SK-N-SH (cell line): ENCODE measurements around the gene STX16. TPM values are rescaled to one million over a fixed set of nuclear protein-coding genes. Genes with fewer than 3 reads are reported as not detected.
A peak's percentile ranks its signal among the peaks of the same experiment; 100 is the strongest.

ENCODE experiments used
- CTCF ChIA-PET: fragments of 300-600, 350-600 bp; formaldehyde crosslinking; extraction: SDS; loops from one replicate; lab custom pipeline; 2021; lab: Yijun Ruan, JAX
- POLR2A ChIA-PET: fragments of 350-600 bp; sonication (Branson Sonifier 250); formaldehyde crosslinking; extraction: SDS; loops from one replicate; lab custom pipeline; 2020; ENCODE audit warnings: antibody characterized with exemption, inconsistent platforms; lab: Yijun Ruan, JAX
- DNase-seq: peaks from one replicate; pipeline ENCODE4 v3.0.0; 2012
- H2AFZ ChIP-seq: fragments of 200-600 bp; sonication (generic); 2 replicates; pipeline ENCODE4 v1.8.1; 2016; ENCODE audit warnings: antibody characterized with exemption, mild to moderate bottlenecking, low read depth
- H3F3A ChIP-seq: fragments of 200-600 bp; sonication (generic); replicated peaks from 2 replicates; pipeline ENCODE3; 2016; ENCODE audit warnings: antibody characterized with exemption, mild to moderate bottlenecking; ENCODE audit not compliant: insufficient read depth
- H3K27ac ChIP-seq, 2 experiments: fragments of 200-500 bp in 1 of 2; fragments of 200-600 bp in 1 of 2; sonication (Bioruptor generic) in 1 of 2; sonication (generic), shearing (Covaris generic) in 1 of 2; 2 replicates each; pipeline versions ENCODE4 v1.5.1 to v1.6.1; 2014 to 2016; ENCODE audit warnings: low read depth in 2 of 2, inconsistent platforms in 1 of 2, low read length in 1 of 2, mild to moderate bottlenecking in 1 of 2, mixed read lengths in 1 of 2
- H3K27me3 ChIP-seq: fragments of 200-600 bp; sonication (generic), shearing (Covaris generic); 2 replicates; pipeline ENCODE4 v1.6.1; 2016; ENCODE audit warnings: mixed run types; ENCODE audit not compliant: insufficient read depth
- H3K36me3 ChIP-seq, 2 experiments: fragments of 200-500 bp in 1 of 2; fragments of 200-600 bp in 1 of 2; sonication (Bioruptor generic) in 1 of 2; sonication (generic) in 1 of 2; replicated peaks in 1 of 2; 2 replicates each; pipeline versions ENCODE3 to v1.5.1; 2014 to 2016; ENCODE audit warnings: low read length in 1 of 2, mild to moderate bottlenecking in 1 of 2; ENCODE audit not compliant: insufficient read depth in 2 of 2, control insufficient read depth in 1 of 2
- H3K4me1 ChIP-seq, 2 experiments: fragments of 200-500 bp in 1 of 2; fragments of 200-600 bp in 1 of 2; sonication (Bioruptor generic) in 1 of 2; sonication (generic), shearing (Covaris generic) in 1 of 2; 2 replicates each; pipeline versions ENCODE4 v1.5.1 to v1.6.1; 2014 to 2016; ENCODE audit warnings: low read depth in 1 of 2, low read length in 1 of 2, mixed run types in 1 of 2; ENCODE audit not compliant: insufficient read depth in 2 of 2, control insufficient read depth in 1 of 2
- H3K4me2 ChIP-seq: fragments of 200-600 bp; sonication (generic), shearing (Covaris generic); 2 replicates; pipeline ENCODE4 v1.6.1; 2017; ENCODE audit warnings: mixed run types
- H3K4me3 ChIP-seq, 2 experiments: fragments of 200-500 bp in 1 of 2; fragments of 200-600 bp in 1 of 2; sonication (Bioruptor generic) in 1 of 2; sonication (generic), shearing (Covaris generic) in 1 of 2; 2 replicates each; pipeline versions ENCODE4 v1.5.1 to v1.8.1; 2014 to 2016; ENCODE audit warnings: low read depth in 2 of 2, inconsistent platforms in 1 of 2, low read length in 1 of 2, mild to moderate bottlenecking in 1 of 2, mixed read lengths in 1 of 2, moderate library complexity in 1 of 2
- H3K79me2 ChIP-seq: fragments of 200-600 bp; sonication (generic); 2 replicates; pipeline ENCODE4 v1.8.1; 2017; ENCODE audit warnings: mild to moderate bottlenecking; ENCODE audit not compliant: insufficient read depth
- H3K9ac ChIP-seq: fragments of 200-600 bp; sonication (generic); 2 replicates; pipeline ENCODE4 v1.6.1; 2017; ENCODE audit warnings: mixed run types
- H3K9me2 ChIP-seq: fragments of 200-600 bp; sonication (generic); 2 replicates; pipeline ENCODE4 v1.6.1; 2017; ENCODE audit warnings: mixed run types
- H3K9me3 ChIP-seq: fragments of 200-600 bp; sonication (generic); 2 replicates; pipeline ENCODE4 v1.6.1; 2017; ENCODE audit warnings: mixed run types, mild to moderate bottlenecking, moderate library complexity
- H4K20me1 ChIP-seq: fragments of 200-600 bp; sonication (generic); 2 replicates; pipeline ENCODE4 v1.6.1; 2017; ENCODE audit warnings: mild to moderate bottlenecking, mixed run types; ENCODE audit not compliant: insufficient read depth
- ELF1 ChIP-seq: IDR thresholded peaks from 2 replicates; pipeline ENCODE4 v1.4.0; 2012
- FOXJ3 ChIP-seq: sonication (generic); formaldehyde crosslinking; IDR thresholded peaks from 2 replicates; pipeline ENCODE4 v1.5.1; 2020; ENCODE audit warnings: mild to moderate bottlenecking, missing genetic modification reagents
- FOXM1 ChIP-seq: IDR thresholded peaks from 2 replicates; pipeline ENCODE4 v1.4.0; 2012; ENCODE audit warnings: low read depth, mild to moderate bottlenecking
- MXI1 ChIP-seq: IDR thresholded peaks from 2 replicates; pipeline ENCODE4 v1.6.1; 2012; ENCODE audit warnings: mild to moderate bottlenecking, low read depth, low read length, improper control_type of control experiment
- NFIC ChIP-seq: IDR thresholded peaks from 2 replicates; pipeline ENCODE4 v1.4.0; 2012; ENCODE audit warnings: borderline replicate concordance
- POLR2AphosphoS5 ChIP-seq: IDR thresholded peaks from 2 replicates; pipeline ENCODE4 v1.6.1; 2012; ENCODE audit warnings: low read depth, low read length
- RCOR1 ChIP-seq: fragments of 150-350 bp; IDR thresholded peaks from 2 replicates; pipeline ENCODE4 v1.6.1; 2017; ENCODE audit warnings: antibody characterized with exemption, low read length
- RXRA ChIP-seq: IDR thresholded peaks from 2 replicates; pipeline ENCODE4 v1.4.0; 2012; ENCODE audit warnings: low read depth, mild to moderate bottlenecking, borderline replicate concordance
- SIN3A ChIP-seq: IDR thresholded peaks from 2 replicates; pipeline ENCODE4 v1.6.1; 2012; ENCODE audit warnings: low read depth, mild to moderate bottlenecking, low read length, moderate library complexity, borderline replicate concordance
- SMC3 ChIP-seq: IDR thresholded peaks from 2 replicates; pipeline ENCODE4 v1.6.1; 2012; ENCODE audit warnings: low read depth, low read length, improper control_type of control experiment
- WGBS: methylation state at CpG from one replicate; pipeline ENCODE4 v1.1.6; 2017; ENCODE audit warnings: low lambda C conversion rate; 5-methylcytosine and 5-hydroxymethylcytosine counted together
- polyA plus RNA-seq, 3 experiments: library from polyadenylated mRNA; depleted of rRNA; stranded (reverse); fragments of >200 nt; gene quantifications; 2 replicates each; pipeline ENCODE4 v1.2.3, GENCODE V29; 2012
- TF ChIP-seq, protein P1 (sequence below): IDR thresholded peaks from 2 replicates; pipeline ENCODE4; 2012
- TF ChIP-seq, protein P2 (sequence below): IDR thresholded peaks from 2 replicates; pipeline ENCODE4 v1.4.0; 2012; ENCODE audit warnings: low read depth, borderline replicate concordance

Gene STX16
- polyA plus RNA-seq, 1 of the 3 experiments (the other 2 are of a cell fraction), result 63.8 TPM

DNA sequence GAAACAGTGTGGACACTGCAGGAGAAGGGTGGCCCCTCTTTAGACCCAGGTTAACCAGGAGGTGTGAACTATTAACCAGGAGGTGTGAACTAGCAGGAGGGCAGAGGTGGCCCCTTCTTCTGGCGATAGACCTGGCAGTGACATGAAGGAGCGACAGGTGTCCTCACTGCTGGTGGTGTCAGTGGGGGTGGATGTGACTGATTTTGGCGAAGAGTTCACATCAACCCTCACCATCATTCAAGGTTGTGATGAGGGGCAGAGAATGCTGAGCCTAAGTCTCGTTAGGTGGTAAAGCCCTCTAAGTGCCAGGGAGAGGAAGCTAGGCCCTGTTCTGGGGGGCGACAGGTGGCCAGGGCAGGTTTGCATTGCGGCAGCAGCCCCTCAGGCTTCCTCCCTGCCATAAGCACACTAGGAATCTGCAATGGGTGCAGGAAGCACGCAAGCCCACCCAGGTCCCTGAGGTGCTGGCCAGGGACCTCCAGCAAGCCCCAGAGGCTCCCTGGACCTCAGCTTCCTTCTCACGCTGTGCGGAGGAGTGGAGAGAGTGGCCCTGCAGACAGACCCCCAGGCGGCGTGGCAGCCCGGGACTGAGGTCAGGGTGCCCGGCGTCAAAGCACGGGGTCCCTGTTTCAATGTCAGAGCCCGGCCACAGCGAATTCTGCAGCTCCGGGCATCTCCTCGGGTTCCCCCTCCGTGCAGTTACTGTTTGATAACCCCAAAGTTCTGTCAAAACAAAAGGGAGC lies 55.2 kb downstream of the STX16 start:
- CTCF ChIA-PET, result no interaction called here
- Histone ChIP-seq H3K4me3 (no peak overlapping the region), H3K9ac (no peak overlapping the region), H3K9me3 (no peaks in the 10 kb centered on the region), H4K20me1 (no peaks in the 10 kb centered on the region), H3K4me2 (no peak overlapping the region), H3F3A (no peaks in the 10 kb centered on the region), H3K9me2 (no peaks in the 10 kb centered on the region), H3K27me3 (no peaks in the 10 kb centered on the region), H3K36me3 (peaks cover 5 to 6% of the 10 kb centered on the region in 2 experiments), H3K79me2 (no peaks in the 10 kb centered on the region; the same call in 1 of the 2 replicates), H3K4me1 (peaks cover 0 to 3% of the 10 kb centered on the region in 2 experiments; a peak in 1 of 4 replicates), H2AFZ (no peak overlapping the region), H3K27ac (no peak overlapping the region)
- DNase-seq, result peak; percentile 14
- TF ChIP-seq ELF1 (no peak), FOXM1 (no peak)
- TF ChIP-seq, protein P1, sequence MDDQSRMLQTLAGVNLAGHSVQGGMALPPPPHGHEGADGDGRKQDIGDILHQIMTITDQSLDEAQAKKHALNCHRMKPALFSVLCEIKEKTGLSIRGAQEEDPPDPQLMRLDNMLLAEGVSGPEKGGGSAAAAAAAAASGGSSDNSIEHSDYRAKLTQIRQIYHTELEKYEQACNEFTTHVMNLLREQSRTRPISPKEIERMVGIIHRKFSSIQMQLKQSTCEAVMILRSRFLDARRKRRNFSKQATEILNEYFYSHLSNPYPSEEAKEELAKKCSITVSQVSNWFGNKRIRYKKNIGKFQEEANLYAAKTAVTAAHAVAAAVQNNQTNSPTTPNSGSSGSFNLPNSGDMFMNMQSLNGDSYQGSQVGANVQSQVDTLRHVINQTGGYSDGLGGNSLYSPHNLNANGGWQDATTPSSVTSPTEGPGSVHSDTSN, result no peak
- 84% methylated on average over 16 of the region's 20 CpGs for WGBS
- POLR2A ChIA-PET, result no interaction called here

DNA sequence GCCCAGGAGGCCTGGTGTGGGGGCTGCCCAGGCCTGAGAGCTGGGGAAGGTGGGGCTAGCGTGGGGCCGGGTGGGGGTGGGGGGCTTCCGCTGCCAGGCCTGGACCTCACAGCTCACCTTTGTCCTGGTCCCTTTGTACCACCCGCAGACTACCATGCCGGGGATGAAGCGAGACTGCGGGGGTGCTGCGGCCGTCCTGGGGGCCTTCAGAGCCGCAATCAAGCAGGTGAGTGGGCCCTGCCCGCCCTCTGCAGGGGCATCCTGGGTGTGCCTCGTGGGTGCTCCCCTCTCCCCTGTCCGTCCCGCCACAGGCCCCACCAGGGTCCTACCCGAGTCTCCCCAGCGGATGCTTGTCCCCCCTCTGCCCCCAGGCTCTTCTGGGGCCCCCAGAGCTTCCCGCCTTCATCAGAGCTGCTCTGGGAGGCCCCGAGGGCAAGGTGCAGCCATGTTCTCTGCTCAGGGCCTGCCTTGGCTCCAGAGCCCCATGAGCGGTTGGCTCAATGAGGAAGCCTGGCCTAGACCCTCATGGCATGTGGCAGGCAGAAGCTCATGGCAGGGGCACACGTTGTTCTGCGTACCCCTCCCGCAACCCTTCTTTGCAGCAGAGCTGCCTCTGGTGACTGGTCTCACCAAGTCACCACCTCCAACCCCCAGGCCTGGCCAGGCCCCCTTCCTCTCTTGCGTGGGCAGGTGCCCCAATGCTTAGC lies 56.0 kb downstream of the STX16 start:
- no peak overlapping the region for H2AFZ ChIP-seq
- H3F3A ChIP-seq, result no peaks in the 10 kb centered on the region
- H3K4me1 ChIP-seq, result peaks cover 0 to 3% of the 10 kb centered on the region in 2 experiments; a peak in 1 of 4 replicates
- H4K20me1 ChIP-seq, result no peaks in the 10 kb centered on the region
- POLR2A ChIA-PET, result no interaction called here
- H3K27me3 ChIP-seq, result no peaks in the 10 kb centered on the region
- H3K4me3 ChIP-seq, result no peak overlapping the region
- TF ChIP-seq RXRA (no peak), SMC3 (no peak), POLR2AphosphoS5 (no peak), FOXM1 (no peak), MXI1 (no peak), SIN3A (no peak), FOXJ3 (no peak), RCOR1 (no peak), NFIC (no peak)
- TF ChIP-seq, protein P2, sequence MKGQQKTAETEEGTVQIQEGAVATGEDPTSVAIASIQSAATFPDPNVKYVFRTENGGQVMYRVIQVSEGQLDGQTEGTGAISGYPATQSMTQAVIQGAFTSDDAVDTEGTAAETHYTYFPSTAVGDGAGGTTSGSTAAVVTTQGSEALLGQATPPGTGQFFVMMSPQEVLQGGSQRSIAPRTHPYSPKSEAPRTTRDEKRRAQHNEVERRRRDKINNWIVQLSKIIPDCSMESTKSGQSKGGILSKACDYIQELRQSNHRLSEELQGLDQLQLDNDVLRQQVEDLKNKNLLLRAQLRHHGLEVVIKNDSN, result no peak
- TF ChIP-seq, all 33 proteins: peak for 0
- CTCF ChIA-PET, result no interaction called here
- no peak overlapping the region for H3K27ac ChIP-seq
- H3K9ac ChIP-seq, result no peak overlapping the region
- no peak overlapping the region for H3K4me2 ChIP-seq
- H3K79me2 ChIP-seq, result no peaks in the 10 kb centered on the region; the same call in 1 of the 2 replicates
- WGBS, result 88% methylated on average over 5 of the region's 23 CpGs
- no peaks in the 10 kb centered on the region for H3K9me2 ChIP-seq
- peaks cover 5 to 6% of the 10 kb centered on the region in 2 experiments for H3K36me3 ChIP-seq
- H3K9me3 ChIP-seq, result no peaks in the 10 kb centered on the region
- DNase-seq, result peak; percentile 31
